ENCODE data around the gene B3GAT2.

DNA sequence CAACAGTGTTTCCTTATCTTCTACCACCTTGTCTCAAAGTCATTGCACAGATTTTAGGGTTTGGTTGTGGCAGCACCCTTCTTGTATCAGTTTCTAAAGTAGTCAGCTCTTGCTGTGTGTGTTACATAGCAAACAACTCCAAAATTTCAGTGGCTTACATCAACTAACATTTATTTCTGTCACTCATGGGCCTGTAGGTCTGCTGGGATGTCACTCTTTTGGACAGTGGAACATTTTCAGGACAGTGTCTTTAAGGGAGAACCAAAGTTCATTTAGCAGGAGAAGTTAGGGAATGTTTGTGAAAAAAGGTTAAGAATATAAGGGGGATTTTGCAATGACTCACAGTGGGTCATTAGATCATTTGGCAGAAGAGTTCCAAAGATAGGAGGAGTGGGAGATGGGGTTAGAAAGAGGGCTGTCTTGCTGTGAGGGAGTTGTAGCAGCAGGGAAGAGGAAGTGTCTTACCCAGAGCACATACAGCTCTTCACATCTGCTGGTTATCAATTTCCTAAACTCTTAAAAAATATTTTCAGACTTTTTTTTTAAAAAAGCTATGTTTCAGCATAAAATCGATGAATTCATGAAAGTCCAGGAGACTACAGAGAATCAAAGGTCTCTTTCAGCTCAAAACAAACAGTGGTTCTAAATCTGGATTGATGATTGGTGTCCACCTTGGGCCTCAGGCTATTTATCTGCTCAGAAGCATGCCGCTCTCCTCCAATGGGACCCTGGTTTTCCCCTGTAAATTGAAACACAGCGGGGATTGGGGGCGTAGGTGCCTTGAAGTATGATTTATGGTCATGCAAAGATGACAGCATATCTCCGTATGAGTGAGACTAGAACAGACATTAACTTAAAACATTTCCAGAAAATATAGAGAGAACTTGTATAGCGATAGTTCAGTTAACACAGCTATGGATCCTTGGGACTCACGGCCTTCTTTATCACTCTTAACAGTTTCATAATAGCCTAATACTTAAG, 117.3 kb downstream of the B3GAT2 start:
- TF ChIP-seq CTCF (conservative IDR thresholded peaks at IDR 0.05; ENCODE audit: low read depth, low read length) (no peak), EZH2 (IDR thresholded peaks at IDR 0.05; ENCODE audit: low read length, unreplicated experiment) (no peak)
